Measurements from ENCODE around the gene PPP1R9A.

PPP1R9A gene

DNA sequence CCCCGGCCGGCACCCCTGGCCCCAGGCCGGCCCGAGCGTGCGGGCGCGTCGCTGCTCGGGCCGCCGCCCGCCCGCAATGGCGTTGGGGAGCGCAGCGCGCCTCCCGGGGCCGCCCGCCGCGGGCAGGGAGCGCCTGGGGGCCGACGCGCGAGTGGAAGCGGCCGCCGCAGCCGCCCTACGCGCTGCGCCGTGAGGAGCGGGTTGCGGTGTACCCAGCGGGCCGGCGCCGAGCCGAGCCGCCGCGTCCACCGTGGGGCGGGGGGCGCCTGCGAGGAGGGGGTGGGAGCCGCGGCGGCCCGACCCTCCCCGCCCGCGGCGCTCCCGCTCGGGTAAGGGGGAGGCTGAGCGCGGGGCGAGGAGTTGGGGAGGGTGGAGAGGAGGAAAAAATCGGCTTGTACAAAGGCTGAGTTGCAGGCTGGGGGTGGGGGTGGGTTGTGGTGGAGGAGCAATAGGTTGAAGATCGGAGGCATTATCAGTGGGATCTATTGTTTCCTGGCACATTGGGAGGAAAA, 473 bp downstream of the PPP1R9A start:
- no peak overlapping the region for H3K4me3 ChIP-seq (ENCODE audit: low read length, poor library complexity, severe bottlenecking)
- no peaks in the 10 kb centered on the region for H3K9me3 ChIP-seq (ENCODE audit: insufficient read depth, low read depth, low read length)
- H2AFZ ChIP-seq (ENCODE audit: low read length), result no peak overlapping the region
- H3K9ac ChIP-seq (ENCODE audit: low read depth, low read length, poor library complexity, severe bottlenecking), result no peak overlapping the region
- H3K9me2 ChIP-seq (replicated peaks; ENCODE audit: low read depth, low read length), result no peaks in the 10 kb centered on the region
- no peaks in the 10 kb centered on the region for H4K20me1 ChIP-seq (ENCODE audit: insufficient read depth, low read length, poor library complexity, severe bottlenecking)
- no peaks in the 10 kb centered on the region for H3K36me3 ChIP-seq (ENCODE audit: insufficient read depth, low read length)
- no peaks in the 10 kb centered on the region for H3K79me2 ChIP-seq (ENCODE audit: insufficient read depth, low read length)
- H3F3A ChIP-seq (ENCODE audit: low read depth), result no peaks in the 10 kb centered on the region
- no peak overlapping the region for H3K4me2 ChIP-seq (ENCODE audit: low read depth, low read length, poor library complexity, severe bottlenecking)
- peaks cover 11% of the 10 kb centered on the region for H3K4me1 ChIP-seq (ENCODE audit: insufficient read depth, low read length, poor library complexity, severe bottlenecking)
- no peak for TF ChIP-seq EZH2phosphoT487 (IDR thresholded peaks at IDR 0.05; ENCODE audit: borderline replicate concordance)
- H3K27me3 ChIP-seq (ENCODE audit: insufficient read depth, low read length, poor library complexity, severe bottlenecking), result no peaks in the 10 kb centered on the region

DNA sequence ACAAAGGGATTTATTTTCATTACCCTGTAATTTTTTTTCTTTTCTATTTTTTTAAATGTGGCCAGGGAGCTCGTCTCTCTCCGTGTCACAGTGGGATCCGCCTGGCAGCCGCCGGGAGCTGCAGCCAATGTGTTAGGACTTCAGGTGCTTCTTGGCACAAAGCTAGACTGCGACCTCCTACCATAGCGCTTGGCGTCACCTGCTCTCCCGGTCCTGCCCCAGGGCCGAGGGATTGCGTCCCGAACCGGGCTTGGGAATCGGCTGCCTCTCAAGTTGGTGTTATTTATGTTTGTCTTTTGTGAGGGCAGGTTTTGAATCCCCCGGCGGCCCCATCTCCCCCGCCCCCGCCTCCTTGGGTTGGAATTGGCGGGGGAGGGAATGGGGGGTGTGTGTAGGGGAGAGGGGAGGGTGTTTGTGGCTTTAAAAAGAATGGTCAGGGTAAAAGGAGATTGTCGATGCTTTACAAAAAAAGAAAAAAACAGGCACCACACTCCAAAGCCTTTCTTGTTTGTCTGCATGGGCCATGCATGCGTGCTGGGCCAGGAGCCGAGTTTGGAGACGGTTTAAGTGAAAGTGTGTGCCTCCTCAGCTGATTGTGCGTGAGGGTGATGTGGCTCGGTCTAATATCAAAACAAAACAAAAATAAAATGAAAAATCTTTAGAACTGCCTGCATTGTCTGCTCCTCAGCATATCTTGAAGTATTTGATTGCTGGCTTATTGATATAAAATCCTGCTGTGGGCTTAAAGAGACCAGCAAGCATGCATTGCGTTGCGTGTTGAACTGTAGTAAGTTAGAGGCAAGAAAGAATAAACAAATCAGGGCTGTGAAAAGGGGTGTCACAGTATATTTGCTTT, 1.2 kb downstream of the PPP1R9A start:
- H4K20me1 ChIP-seq (ENCODE audit: insufficient read depth, low read length, poor library complexity, severe bottlenecking), result no peaks in the 10 kb centered on the region

DNA sequence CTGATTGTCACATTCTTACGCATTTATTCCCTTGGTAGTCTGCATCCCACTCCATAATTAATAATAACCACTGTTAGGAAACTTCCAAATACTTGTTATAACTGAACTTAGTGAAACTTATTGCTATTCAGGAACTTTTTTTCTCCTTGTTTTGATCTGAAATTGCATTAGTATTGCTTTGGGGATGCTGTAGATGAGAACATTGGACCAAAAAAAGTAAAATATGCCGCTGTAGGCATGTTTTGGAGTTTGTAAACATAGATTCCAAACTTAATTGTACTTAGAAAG, 1.7 kb downstream of the PPP1R9A start:
- Histone ChIP-seq H3K27me3 (ENCODE audit: insufficient read depth, low read length, poor library complexity, severe bottlenecking) (no peaks in the 10 kb centered on the region), H3K9ac (ENCODE audit: low read depth, low read length, poor library complexity, severe bottlenecking) (no peak overlapping the region), H3K4me3 (ENCODE audit: low read length, poor library complexity, severe bottlenecking) (no peak overlapping the region), H4K20me1 (ENCODE audit: insufficient read depth, low read length, poor library complexity, severe bottlenecking) (no peaks in the 10 kb centered on the region), H3K4me1 (ENCODE audit: insufficient read depth, low read length, poor library complexity, severe bottlenecking) (peaks cover 5% of the 10 kb centered on the region), H3K4me2 (ENCODE audit: low read depth, low read length, poor library complexity, severe bottlenecking) (no peak overlapping the region), H3K79me2 (ENCODE audit: insufficient read depth, low read length) (no peaks in the 10 kb centered on the region), H3K36me3 (ENCODE audit: insufficient read depth, low read length) (no peaks in the 10 kb centered on the region), H3F3A (ENCODE audit: low read depth) (no peaks in the 10 kb centered on the region), H3K9me3 (ENCODE audit: insufficient read depth, low read depth, low read length) (no peaks in the 10 kb centered on the region), H2AFZ (ENCODE audit: low read length) (no peak overlapping the region), H3K9me2 (replicated peaks; ENCODE audit: low read depth, low read length) (no peaks in the 10 kb centered on the region)
- no peak for TF ChIP-seq EZH2phosphoT487 (IDR thresholded peaks at IDR 0.05; ENCODE audit: borderline replicate concordance)
- TF ChIP-seq, protein P1, sequence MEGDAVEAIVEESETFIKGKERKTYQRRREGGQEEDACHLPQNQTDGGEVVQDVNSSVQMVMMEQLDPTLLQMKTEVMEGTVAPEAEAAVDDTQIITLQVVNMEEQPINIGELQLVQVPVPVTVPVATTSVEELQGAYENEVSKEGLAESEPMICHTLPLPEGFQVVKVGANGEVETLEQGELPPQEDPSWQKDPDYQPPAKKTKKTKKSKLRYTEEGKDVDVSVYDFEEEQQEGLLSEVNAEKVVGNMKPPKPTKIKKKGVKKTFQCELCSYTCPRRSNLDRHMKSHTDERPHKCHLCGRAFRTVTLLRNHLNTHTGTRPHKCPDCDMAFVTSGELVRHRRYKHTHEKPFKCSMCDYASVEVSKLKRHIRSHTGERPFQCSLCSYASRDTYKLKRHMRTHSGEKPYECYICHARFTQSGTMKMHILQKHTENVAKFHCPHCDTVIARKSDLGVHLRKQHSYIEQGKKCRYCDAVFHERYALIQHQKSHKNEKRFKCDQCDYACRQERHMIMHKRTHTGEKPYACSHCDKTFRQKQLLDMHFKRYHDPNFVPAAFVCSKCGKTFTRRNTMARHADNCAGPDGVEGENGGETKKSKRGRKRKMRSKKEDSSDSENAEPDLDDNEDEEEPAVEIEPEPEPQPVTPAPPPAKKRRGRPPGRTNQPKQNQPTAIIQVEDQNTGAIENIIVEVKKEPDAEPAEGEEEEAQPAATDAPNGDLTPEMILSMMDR (conservative IDR thresholded peaks at IDR 0.05; ENCODE audit: low read length), result no peak

More for the DNA sequence above, 1.2 kb downstream of the PPP1R9A start:
- H3K4me3 ChIP-seq (ENCODE audit: low read length, poor library complexity, severe bottlenecking), result no peak overlapping the region
- H3K4me1 ChIP-seq (ENCODE audit: insufficient read depth, low read length, poor library complexity, severe bottlenecking), result peaks cover 11% of the 10 kb centered on the region
- no peak overlapping the region for H3K9ac ChIP-seq (ENCODE audit: low read depth, low read length, poor library complexity, severe bottlenecking)
- TF ChIP-seq EZH2phosphoT487 (IDR thresholded peaks at IDR 0.05; ENCODE audit: borderline replicate concordance), result no peak
- TF ChIP-seq, protein P1 (conservative IDR thresholded peaks at IDR 0.05; ENCODE audit: low read length), result no peak
- H3K9me2 ChIP-seq (replicated peaks; ENCODE audit: low read depth, low read length), result no peaks in the 10 kb centered on the region
- no peak overlapping the region for H3K4me2 ChIP-seq (ENCODE audit: low read depth, low read length, poor library complexity, severe bottlenecking)
- no peak overlapping the region for H2AFZ ChIP-seq (ENCODE audit: low read length)
- H3F3A ChIP-seq (ENCODE audit: low read depth), result no peaks in the 10 kb centered on the region
- H3K79me2 ChIP-seq (ENCODE audit: insufficient read depth, low read length), result no peaks in the 10 kb centered on the region
- no peaks in the 10 kb centered on the region for H3K9me3 ChIP-seq (ENCODE audit: insufficient read depth, low read depth, low read length)
- no peaks in the 10 kb centered on the region for H3K27me3 ChIP-seq (ENCODE audit: insufficient read depth, low read length, poor library complexity, severe bottlenecking)
- no peaks in the 10 kb centered on the region for H3K36me3 ChIP-seq (ENCODE audit: insufficient read depth, low read length)
